Stimulated activated CD4-positive, alpha-beta T cell treated with anti-CD3 and anti-CD28 coated beads, Interleukin-15, amount 100 ng/mL, for 24 hours (primary cell): ENCODE results near the gene LCN2.
A peak's percentile ranks its signal among the peaks of the same experiment; 100 is the strongest.
"Not testable (repeated sequence)": the region's sequence is repeated elsewhere in the genome, so short reads cannot be mapped to it uniquely, and the experiment has no call there.

Experiments used
- DNase-seq: peaks from one replicate; pipeline ENCODE4 v3.0.0-alpha.2; 2020

The LCN2 gene

DNA sequence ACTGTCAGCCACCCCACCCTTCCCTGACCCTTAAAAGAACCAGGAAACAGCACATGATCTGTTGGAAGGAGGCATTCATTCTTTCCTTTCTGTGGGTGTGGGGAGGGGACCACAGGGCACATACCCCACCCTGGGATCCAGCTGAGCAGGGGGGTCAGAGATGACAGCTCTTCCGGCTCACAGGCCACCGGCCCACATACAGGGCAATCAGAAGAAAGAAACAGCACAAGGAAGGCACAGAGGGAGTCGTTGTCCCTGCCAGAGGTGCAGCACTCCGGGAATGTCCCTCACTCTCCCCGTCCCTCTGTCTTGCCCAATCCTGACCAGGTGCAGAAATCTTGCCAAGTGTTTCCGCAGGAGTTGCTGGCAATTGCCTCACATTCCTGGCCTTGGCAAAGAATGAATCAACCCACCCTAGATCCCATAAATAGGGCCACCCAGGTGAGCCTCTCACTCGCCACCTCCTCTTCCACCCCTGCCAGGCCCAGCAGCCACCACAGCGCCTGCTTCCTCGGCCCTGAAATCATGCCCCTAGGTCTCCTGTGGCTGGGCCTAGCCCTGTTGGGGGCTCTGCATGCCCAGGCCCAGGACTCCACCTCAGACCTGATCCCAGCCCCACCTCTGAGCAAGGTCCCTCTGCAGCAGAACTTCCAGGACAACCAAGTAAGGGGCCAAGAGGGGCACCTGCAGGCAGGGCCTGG lies at the start of gene LCN2:
Gene LCN2, plus strand, starts transcription at position 453 of the 701 bp plus-strand sequence. Its CDS starts 73 bp downstream, at position 526.
- no peak for DNase-seq

DNA sequence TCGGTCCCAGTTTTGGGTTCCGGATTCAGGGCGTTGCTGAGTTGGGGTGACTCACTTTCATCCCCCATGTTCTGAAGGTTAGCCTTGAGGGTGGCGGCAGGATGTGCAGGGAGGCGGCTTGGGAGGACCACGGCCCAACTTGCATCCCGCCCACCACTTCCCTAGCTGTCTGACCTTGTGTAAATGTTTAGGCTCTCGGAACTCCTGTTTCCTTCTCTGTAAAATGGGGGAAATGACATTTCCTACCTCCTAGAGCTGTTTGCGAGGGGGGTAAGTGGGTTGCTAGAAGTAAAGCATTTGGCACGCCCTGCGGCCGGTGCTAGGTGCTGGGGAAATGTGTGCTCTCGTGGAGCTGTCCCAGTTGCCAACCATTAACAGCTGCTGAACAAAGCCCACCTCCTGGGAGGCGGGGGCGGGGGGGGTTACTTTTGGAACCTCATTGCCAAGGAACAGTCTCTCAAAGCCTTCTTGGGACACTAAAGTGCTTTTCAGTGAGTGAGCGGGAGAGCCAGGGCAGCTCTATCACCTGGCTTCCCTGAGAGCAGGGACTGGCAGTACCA lies 49.2 kb upstream of the LCN2 start:
- no peak for DNase-seq

DNA sequence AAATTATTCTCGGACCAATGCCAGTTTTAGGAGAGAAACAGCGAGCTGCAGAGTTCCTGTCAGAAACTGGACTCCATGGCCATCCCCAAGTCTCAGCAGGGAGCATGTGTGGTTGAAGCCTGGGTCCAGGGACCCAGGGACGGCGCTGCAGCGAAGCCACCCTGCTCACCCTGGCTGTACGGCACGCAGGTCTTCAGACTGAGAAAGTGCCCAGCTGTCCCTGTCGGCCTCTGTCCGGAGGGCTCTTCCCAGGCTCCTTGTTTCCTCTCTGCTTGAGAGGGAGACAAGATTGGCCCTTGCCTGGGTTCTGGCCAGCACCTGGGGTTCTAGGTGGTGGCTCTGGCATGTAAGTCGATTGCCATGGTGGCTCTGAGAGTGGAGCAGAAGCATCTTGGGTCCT lies 48.7 kb upstream of the LCN2 start:
- no peak for DNase-seq

DNA sequence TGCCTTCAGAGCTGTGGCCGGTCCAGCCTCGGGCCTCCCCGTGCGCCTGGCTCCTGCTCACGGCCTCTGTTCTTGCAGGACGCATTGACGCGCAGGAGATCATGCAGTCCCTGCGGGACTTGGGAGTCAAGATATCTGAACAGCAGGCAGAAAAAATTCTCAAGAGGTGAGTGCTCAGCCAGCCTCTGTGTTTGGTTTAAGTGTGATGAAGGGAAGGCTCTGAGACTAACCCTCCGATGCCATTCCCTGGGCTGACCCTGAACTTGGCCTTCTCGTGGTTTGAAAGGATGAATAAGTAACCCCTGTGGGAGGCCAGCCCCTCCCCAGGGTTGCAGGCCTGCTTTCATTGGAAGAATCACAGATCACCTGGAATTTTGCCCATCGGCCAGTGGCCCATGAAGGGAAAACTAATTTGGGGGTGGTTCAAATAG lies 48.0 kb upstream of the LCN2 start:
- no peak for DNase-seq

DNA sequence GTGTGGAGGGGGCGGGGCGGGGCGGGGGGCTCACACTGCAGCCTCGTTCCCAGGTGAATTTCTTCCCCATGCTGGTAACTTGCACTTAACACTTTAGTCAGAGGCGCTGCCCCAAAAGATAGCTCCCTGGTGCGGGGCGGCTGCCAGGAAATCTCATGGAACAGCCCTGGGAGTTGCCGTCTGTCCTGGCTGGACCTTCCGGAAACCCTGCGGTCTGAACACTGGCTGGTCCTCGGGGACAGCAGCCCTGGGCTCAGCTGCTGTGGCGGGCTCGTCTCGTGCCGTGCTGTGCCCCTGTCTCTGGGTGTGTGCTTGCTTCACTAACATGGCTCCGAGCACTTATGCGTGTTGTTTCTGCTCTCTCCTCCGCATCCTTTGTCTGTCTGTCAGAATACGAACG lies 47.6 kb upstream of the LCN2 start:
- no peak for DNase-seq

DNA sequence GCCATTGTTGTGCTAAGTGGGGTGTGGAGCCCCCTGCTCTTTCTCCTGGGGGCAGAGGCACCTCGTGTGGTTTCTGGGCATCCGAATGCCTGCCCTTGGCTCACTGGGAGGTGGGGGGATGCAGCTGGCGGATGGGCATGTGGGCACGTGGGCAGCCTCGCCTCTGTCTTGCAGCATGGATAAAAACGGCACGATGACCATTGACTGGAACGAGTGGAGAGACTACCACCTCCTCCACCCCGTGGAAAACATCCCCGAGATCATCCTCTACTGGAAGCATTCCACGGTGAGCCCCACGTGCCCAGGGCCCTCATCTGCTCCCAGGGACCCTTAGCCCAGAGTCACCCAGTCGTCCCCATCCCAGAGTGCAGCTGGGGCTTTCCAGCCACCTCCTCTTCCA lies 47.1 kb upstream of the LCN2 start:
- no peak for DNase-seq

DNA sequence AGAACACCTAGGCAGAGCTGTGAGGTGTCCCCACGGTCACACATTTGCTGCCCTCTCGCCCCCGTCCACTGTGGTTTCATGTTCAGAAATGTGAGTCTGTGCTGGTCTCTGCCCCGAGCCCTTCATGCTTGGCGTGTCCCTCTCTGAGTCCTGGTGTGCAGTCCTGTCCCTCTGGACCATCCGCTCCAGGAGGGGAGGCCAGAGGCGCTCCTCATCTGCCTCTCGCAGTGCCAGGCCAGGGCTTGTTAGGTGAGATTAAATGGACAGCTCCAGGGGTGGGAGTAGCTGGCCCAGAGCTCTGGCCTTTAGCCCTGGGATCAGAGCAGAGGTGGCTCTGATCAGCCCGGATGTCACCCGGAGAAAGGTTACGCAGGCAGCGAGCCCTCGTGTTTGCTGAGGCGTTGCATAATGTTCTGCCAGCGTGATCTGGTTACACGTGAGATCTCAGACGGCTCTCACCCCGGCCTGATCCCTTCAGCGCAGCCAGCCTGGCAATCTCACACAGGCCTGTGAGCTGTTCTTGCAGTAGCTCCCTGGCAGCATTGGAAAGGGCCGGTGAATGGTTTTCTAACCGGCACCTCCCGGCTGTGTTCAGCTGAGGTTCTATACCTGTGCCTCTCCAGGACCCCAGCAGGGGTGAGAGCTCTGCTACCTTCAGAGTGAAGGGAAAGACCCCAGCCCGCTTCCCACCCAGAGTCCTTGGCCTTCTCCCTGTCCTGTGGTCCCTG lies 46.2 kb upstream of the LCN2 start:
- DNase-seq: no peak

DNA sequence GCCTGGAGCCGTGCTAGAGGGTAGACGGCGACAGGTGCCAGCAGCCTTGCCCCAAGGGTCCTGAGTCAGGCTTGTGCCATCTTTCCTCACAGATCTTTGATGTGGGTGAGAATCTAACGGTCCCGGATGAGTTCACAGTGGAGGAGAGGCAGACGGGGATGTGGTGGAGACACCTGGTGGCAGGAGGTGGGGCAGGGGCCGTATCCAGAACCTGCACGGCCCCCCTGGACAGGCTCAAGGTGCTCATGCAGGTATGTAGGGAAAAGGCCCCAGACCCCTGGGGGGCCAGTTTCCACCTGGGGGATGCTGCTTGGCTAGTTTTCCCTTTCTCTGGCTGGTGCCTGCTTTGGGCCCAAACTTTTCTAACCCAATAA lies 45.7 kb upstream of the LCN2 start:
- peak; percentile 50 for DNase-seq

DNA sequence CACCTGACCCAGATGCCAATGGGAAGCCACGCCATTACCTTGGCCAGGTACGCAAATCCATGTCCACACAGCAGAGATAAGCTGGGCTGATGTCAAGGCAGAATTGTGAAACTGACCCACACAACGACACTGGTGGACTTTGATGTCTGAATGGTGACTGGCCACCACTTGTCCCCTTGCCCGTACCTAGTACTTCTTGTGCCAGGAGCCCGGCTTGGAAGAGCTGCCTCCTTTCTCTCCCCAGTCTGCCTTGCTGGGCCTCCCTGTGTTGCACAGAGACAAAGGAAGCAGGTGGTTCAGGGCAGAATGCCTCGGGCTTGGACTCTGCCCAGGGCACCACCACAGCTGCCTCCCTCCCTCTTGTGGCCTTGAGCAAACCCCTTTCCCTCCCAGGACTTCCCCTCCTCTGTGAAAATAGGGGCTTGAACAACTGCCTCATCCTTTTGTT lies 45.1 kb upstream of the LCN2 start:
- no peak for DNase-seq

DNA sequence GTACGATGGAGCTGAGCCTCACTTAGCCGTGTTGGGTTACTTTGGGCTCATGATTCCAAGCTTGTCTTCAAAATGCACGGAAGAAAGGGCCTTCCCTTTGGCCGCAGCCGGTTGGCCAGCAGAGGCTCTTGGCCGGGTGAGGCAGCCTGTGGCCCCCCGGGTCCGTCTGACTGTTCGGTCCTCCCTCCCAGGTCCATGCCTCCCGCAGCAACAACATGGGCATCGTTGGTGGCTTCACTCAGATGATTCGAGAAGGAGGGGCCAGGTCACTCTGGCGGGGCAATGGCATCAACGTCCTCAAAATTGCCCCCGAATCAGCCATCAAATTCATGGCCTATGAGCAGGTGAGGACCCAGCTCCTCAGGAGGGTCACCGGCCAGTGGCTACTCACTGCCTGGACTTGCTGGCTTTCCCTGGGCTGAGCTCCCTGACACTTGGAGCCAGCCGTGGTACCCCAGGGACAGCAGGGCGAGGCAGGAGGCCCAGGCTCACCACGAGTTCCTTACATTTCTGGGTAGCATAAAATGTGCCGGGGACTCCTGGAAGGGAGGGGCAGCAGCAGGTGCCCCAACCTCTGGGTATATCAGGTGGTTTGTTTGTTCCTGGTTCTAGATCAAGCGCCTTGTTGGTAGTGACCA lies 43.6 kb upstream of the LCN2 start:
- no peak for DNase-seq

DNA sequence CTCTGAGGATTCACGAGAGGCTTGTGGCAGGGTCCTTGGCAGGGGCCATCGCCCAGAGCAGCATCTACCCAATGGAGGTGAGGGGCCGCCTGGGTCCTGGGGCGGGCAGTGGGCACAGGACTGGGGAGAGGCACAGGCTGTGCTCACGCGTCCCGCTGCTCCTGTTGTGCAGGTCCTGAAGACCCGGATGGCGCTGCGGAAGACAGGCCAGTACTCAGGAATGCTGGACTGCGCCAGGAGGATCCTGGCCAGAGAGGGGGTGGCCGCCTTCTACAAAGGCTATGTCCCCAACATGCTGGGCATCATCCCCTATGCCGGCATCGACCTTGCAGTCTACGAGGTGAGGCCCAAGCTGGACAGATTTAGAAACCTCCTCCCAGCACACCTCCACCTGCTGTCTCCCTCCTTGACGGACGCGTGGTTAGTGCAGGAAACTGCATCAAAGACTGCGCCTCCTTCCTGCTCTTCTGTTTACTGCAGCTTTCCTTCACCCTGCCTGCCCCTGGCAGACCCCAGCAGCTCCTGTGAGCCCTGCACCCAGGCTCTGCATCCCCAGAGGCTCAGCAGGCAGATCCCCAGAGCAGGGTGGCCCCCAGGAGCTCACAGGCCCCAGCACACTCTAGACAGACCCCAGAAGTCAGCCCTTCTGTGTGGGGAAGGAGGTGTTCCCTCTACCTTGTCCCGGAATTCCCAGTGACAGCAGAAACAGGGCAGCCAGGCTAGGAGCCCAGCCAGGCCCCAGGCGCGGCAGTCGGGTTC lies 42.9 kb upstream of the LCN2 start:
- DNase-seq: no peak

DNA sequence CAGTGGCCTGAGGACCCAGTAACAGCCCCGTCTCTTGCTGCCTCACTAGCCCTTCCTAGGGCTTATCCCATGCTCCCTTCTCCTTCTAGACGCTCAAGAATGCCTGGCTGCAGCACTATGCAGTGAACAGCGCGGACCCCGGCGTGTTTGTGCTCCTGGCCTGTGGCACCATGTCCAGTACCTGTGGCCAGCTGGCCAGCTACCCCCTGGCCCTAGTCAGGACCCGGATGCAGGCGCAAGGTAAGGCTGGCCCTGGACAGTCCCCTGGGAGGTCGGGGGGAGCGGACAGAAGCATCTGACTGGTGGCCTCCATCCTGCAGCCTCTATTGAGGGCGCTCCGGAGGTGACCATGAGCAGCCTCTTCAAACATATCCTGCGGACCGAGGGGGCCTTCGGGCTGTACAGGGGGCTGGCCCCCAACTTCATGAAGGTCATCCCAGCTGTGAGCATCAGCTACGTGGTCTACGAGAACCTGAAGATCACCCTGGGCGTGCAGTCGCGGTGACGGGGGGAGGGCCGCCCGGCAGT lies 42.2 kb upstream of the LCN2 start:
- no peak for DNase-seq

DNA sequence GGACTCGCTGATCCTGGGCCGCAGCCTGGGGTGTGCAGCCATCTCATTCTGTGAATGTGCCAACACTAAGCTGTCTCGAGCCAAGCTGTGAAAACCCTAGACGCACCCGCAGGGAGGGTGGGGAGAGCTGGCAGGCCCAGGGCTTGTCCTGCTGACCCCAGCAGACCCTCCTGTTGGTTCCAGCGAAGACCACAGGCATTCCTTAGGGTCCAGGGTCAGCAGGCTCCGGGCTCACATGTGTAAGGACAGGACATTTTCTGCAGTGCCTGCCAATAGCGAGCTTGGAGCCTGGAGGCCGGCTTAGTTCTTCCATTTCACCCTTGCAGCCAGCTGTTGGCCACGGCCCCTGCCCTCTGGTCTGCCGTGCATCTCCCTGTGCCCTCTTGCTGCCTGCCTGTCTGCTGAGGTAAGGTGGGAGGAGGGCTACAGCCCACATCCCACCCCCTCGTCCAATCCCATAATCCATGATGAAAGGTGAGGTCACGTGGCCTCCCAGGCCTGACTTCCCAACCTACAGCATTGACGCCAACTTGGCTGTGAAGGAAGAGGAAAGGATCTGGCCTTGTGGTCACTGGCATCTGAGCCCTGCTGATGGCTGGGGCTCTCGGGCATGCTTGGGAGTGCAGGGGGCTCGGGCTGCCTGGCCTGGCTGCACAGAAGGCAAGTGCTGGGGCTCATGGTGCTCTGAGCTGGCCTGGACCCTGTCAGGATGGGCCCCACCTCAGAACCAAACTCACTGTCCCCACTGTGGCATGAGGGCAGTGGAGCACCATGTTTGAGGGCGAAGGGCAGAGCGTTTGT lies 41.6 kb upstream of the LCN2 start:
- DNase-seq: no peak

DNA sequence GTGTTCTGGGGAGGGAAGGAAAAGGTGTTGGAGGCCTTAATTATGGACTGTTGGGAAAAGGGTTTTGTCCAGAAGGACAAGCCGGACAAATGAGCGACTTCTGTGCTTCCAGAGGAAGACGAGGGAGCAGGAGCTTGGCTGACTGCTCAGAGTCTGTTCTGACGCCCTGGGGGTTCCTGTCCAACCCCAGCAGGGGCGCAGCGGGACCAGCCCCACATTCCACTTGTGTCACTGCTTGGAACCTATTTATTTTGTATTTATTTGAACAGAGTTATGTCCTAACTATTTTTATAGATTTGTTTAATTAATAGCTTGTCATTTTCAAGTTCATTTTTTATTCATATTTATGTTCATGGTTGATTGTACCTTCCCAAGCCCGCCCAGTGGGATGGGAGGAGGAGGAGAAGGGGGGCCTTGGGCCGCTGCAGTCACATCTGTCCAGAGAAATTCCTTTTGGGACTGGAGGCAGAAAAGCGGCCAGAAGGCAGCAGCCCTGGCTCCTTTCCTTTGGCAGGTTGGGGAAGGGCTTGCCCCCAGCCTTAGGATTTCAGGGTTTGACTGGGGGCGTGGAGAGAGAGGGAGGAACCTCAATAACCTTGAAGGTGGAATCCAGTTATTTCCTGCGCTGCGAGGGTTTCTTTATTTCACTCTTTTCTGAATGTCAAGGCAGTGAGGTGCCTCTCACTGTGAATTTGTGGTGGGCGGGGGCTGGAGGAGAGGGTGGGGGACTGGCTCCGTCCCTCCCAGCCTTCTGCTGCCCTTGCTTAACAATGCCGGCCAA lies 40.8 kb upstream of the LCN2 start:
- no peak for DNase-seq

DNA sequence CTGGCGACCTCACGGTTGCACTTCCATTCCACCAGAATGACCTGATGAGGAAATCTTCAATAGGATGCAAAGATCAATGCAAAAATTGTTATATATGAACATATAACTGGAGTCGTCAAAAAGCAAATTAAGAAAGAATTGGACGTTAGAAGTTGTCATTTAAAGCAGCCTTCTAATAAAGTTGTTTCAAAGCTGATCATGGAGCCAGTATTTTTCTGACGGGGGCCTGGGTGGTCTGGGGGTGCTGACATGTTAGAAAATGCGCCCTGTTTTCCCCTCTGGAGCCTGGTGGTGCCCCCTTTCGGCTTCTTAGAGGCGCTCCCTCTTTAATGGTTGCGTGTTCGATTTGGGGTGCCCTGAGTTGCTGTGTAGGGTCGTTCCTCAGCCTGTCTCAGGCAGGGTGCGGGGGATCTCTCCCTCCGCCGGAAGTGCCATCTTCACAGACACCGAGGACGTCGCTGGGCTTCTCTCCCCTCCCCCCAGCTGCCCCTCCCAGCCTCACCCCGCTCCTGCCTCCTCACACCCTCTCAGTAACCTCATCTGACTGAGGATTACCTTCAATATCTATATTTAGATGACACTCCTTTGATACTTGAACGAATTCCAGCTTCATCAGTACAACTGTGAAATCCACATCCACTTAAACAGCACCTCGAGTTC lies 40.1 kb upstream of the LCN2 start:
- DNase-seq: no peak

DNA sequence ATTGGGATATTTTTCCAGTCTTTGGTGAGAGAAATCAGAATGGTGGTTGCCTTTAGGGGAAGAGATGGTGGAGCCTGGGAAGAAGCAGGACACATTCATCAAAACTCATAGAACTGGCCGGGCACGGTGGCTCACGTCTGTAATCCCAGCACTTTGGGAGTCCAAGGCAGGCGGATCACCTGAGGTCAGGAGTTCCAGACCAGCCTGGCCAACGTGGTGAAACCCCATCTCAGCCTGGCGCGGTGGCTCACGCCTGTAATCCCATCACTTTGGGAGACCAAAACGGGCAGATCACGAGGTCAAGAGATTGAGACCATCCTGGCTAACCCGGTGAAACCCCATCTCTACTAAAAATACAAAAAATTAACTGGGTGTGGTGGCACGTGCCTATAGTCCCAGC lies 37.5 kb upstream of the LCN2 start:
- DNase-seq: not testable (repeated sequence)

DNA sequence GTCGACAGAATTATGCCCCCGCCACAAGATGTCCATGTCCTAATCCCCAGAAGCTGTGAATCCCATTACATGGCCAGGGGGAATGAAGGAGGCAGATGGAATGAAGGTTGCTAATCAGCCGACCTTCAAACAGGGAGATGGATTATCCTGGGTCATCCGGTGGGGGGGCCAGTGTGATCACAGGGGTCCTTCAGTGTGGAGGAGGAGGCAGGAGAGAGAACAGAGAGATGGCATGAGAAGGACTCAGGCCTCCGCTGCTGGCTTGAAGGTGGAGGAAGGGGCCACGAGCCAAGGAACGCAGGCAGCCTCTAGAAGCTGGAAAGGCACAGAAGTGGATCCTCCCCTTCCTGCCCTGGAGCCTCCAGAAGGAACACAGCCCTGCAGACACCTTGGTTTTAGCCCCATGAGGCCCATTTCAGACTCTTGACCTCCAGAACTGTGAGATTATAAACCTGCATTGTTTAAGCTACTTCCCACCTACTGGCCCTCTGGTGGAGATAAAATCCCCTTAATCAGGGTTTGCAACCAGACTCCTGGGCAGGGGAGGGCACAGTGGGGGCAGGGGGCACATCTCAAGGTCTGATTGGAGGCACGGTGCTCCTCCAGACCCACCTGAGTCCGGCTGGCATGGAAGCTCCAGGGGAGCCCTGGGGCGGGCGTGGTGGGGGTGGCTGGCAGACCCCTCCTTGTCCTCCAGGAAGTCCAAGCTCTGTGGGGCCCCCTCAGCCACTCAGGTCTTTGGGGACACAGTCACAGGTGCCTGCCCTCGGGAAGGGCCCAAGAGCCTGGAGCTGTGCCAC lies 35.5 kb upstream of the LCN2 start:
- DNase-seq: no peak

DNA sequence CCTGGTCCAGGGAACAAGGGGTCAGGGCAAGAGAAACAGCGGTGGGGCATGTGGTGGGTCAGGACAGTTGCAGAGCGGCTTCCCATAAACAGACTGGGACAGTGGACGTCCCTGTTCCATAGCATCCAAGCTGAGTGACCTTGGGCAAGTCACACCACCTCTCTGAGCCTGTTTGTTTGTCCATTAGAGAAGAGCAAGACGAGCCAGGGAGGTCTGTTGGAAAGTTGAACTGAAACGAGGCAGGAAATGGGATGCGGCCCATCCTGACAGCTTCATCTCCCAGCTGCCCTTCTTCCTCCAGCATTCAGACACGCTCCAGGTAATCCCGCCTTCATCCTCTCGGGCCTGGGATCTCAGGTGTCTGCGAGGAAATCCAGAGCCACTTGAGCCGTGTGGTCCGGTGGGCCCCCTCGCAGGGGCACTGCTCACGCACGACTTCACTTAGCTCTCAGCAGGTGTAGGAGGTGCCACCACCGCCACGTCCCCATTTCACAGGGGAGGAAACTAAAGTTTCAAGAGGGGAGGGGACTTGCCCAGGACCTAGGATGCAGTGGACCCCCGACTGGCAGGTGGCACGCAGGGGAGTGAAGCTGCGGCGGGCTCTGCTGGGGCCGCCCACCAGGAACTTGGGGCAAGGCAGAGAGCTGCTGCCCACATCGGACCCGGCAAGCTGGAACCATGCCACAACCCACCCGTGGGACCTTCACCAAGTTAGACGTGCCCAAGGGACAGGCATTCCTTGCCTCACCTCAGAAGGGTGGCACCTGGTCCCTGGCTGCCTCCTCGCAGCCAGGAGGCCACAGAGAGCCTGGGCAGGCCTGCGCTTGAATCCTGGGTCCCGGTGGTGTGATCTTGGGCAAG lies 34.7 kb upstream of the LCN2 start:
- no peak for DNase-seq
